Measurements from ENCODE around the gene HSPB9. TPM values are rescaled to one million over a fixed set of nuclear protein-coding genes. Genes with fewer than 3 reads are reported as not detected.

The HSPB9 gene
- total and polyA plus RNA-seq, 2 of the 8 experiments (the other 6 are each of a cell fraction or from before 2014, with no cell fraction given) = 0.27 to 0.30 TPM

DNA sequence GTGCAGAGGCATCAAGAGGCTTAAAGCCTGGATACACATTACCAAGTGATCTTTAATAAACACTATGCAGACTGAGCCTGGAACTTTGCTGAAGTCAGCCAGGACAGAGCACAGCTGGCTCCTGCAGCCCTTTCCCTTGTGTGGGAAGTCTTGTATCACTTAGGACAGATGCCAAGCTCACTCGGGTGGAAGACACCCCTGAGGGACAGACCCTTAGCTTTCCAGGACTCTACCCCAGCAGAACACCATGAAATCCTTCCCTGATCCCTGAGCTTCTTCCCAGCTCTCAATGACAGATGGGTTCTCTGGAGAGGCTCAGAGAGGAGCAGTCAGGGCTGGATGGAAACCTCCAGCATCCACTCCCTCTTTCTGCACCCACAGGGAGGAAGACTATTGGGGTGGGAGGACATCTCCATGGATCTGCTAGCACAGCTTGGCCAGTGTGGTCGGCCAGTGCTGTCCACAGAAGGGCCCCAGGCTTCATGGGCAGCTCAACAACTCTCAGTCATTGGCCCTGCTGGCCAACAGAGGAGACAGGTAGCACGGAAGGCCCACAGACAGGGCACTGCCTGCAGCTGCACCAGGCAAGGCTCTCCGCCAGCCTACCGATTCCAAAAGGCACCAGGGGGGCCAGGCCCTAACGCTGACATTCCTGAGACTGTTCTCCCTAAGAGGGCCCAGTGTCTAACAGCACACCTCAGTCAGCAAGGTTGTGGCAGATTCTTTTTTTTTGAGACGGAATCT lies 16.3 kb downstream of the HSPB9 start:
- POLR2A ChIA-PET (ENCODE audit: partially characterized antibody) = interaction anchor here (0.8 to 2.5 kb wide), 5 partner anchors 9 to 27 kb away, joined by 3 to 8 read pairs (median 4); partner anchors contain the start of genes DHX58 and KAT2A
- CTCF ChIA-PET (ENCODE audit: partially characterized antibody) = interaction anchor here (0.7 to 3.0 kb wide), 14 partner anchors 8 to 119 kb away, joined by 3 to 19 read pairs (median 5); partner anchors contain the start of genes HSPB9, NKIRAS2 and RAB5C
- FAIRE-seq = no peak
- no peak for TF ChIP-seq SAP30 (IDR thresholded peaks at IDR 0.05; ENCODE audit: insufficient read depth, insufficient replicate concordance, low read length)

More for the DNA sequence above, 16.3 kb downstream of the HSPB9 start:
- no peak overlapping the region for H3K18ac ChIP-seq (ENCODE audit: extremely low read depth, low read length)
- H3K14ac ChIP-seq (ENCODE audit: insufficient read length) = no peak overlapping the region
- H2AFZ ChIP-seq (ENCODE audit: low read length) = no peak overlapping the region
- no peaks in the 10 kb centered on the region for H3K23me2 ChIP-seq (ENCODE audit: low read depth, low read length)
- no peak overlapping the region for H3K23ac ChIP-seq (ENCODE audit: insufficient read length)
- H4K5ac ChIP-seq (ENCODE audit: insufficient read length, low read depth, low read length) = no peak overlapping the region
- peaks cover 9 to 16% of the 10 kb centered on the region in 2 experiments for H4K20me1 ChIP-seq (replicated peaks in 1 of 2; ENCODE audit: control insufficient read depth in 1 of 2, insufficient read depth in 2 of 2, low read length in 2 of 2)
- H2AK5ac ChIP-seq (ENCODE audit: low read depth, low read length) = no peak overlapping the region
- no peak overlapping the region for H2BK120ac ChIP-seq (replicated peaks; ENCODE audit: low read depth, low read length)
- H2BK5ac ChIP-seq (ENCODE audit: low read depth, low read length) = peak overlapping the region; percentile 21
- H3K56ac ChIP-seq (replicated peaks; ENCODE audit: insufficient read length, low read depth, low read length) = no peak overlapping the region
- peaks cover 12% of the 10 kb centered on the region; the same call in 1 of the 2 replicates for H3K79me1 ChIP-seq (ENCODE audit: low read depth, low read length)
- no peak overlapping the region for H4K8ac ChIP-seq (ENCODE audit: extremely low read depth, insufficient read depth, low read length)
- H3K79me2 ChIP-seq (ENCODE audit: control insufficient read depth in 1 of 2, insufficient read depth in 2 of 2, low read length in 2 of 2) = peaks cover 0 to 61% of the 10 kb centered on the region in 2 experiments; a peak in 2 of 4 replicates
- 88% methylated on average over 7 of the region's 7 CpGs; no CpG with 5 or more reads in 1 of the 2 experiments for WGBS, 2 experiments (ENCODE audit: extremely low coverage in 1 of 2, insufficient coverage in 1 of 2, insufficient read length in 1 of 2, insufficient replicate concordance in 2 of 2, low coverage in 1 of 2, low lambda C conversion rate in 2 of 2, missing lambda C conversion rate in 1 of 2)
- no peak for DNase-seq (ENCODE audit: low read depth in 1 of 2, low spot score in 2 of 2)
- H2BK20ac ChIP-seq (ENCODE audit: low read length) = no peak overlapping the region
- no peak overlapping the region for H3K4ac ChIP-seq (replicated peaks; ENCODE audit: insufficient read length, low read depth, low read length)
- H4K91ac ChIP-seq (replicated peaks; ENCODE audit: insufficient read length, low read length) = no peak overlapping the region
- H3K27me3 ChIP-seq (replicated peaks in 1 of 4; ENCODE audit: control insufficient read depth in 3 of 4, extremely low read depth in 1 of 4, insufficient read depth in 3 of 4, low read length in 3 of 4) = no peaks in the 10 kb centered on the region
- H2BK15ac ChIP-seq (ENCODE audit: low read length) = no peak overlapping the region
- H3K4me3 ChIP-seq (ENCODE audit: extremely low read depth in 1 of 4, insufficient read depth in 2 of 4, low read depth in 3 of 4, low read length in 4 of 4) = no peak overlapping the region
- H3K9ac ChIP-seq (replicated peaks in 1 of 4; ENCODE audit: extremely low read depth in 1 of 4, low read depth in 3 of 4, low read length in 3 of 4) = no peak overlapping the region
- H3K4me1 ChIP-seq (replicated peaks in 1 of 4; ENCODE audit: control insufficient read depth in 3 of 4, insufficient read depth in 4 of 4, low read length in 3 of 4) = peaks cover 0 to 5% (median 0%) of the 10 kb centered on the region in 4 experiments; a peak in 2 of 7 replicates
- H2BK12ac ChIP-seq (ENCODE audit: low read depth, low read length) = no peak overlapping the region
- H3K4me2 ChIP-seq (ENCODE audit: insufficient read depth in 1 of 2, low read depth in 2 of 2, low read length in 2 of 2) = no peak overlapping the region
- H3K27ac ChIP-seq (ENCODE audit: low read depth, low read length) = no peak overlapping the region
- no peaks in the 10 kb centered on the region for H3K9me3 ChIP-seq (ENCODE audit: insufficient read depth in 2 of 2, low read depth in 1 of 2, low read length in 1 of 2)
- peaks cover 0 to 11% (median 2%) of the 10 kb centered on the region in 4 experiments; a peak in 2 of 8 replicates for H3K36me3 ChIP-seq (ENCODE audit: control insufficient read depth in 2 of 4, insufficient read depth in 4 of 4, low read length in 3 of 4)

All from H1 (cell line).